Measurements from ENCODE around the gene RPH3AL. TPM values are rescaled to one million over a fixed set of nuclear protein-coding genes. Genes with fewer than 3 reads are reported as not detected.

The RPH3AL gene
- total RNA-seq, 1 experiment from 2014 or later = 24.9 TPM

- no peak overlapping the region for H3K4me3 ChIP-seq (ENCODE audit: low read length)
- H3K9ac ChIP-seq (ENCODE audit: low read length) = no peak overlapping the region
- ATAC-seq = no peak
- no peaks in the 10 kb centered on the region for H3K79me2 ChIP-seq (ENCODE audit: low read length)
- no peak overlapping the region for H3K27ac ChIP-seq (ENCODE audit: low read length)
- no peaks in the 10 kb centered on the region for H3K9me2 ChIP-seq (replicated peaks; ENCODE audit: low read length)
- H3K9me3 ChIP-seq (ENCODE audit: low read length) = no peaks in the 10 kb centered on the region
- no peaks in the 10 kb centered on the region for H3F3A ChIP-seq (ENCODE audit: low read length, unreplicated experiment)
- intact Hi-C loops (cut with micrococcal nuclease) = no loop called here
- H2AFZ ChIP-seq (ENCODE audit: low read length) = no peak overlapping the region
- H3K4me1 ChIP-seq (ENCODE audit: insufficient read depth, low read length) = no peaks in the 10 kb centered on the region
- POLR2A ChIA-PET (ENCODE audit: unreplicated experiment) = no interaction called here
- no peaks in the 10 kb centered on the region for H3K36me3 ChIP-seq (ENCODE audit: low read depth, low read length)
- CTCF ChIA-PET = no interaction called here
- TF ChIP-seq EZH2phosphoT487 (IDR thresholded peaks at IDR 0.05; ENCODE audit: borderline replicate concordance, low read length) = no peak
- TF ChIP-seq EZH2 (IDR thresholded peaks at IDR 0.05; ENCODE audit: low read length, unreplicated experiment) = no peak
- H3K4me2 ChIP-seq (ENCODE audit: low read length) = no peak overlapping the region
- BruUV-seq (replicated peaks) = no TSS peak
- no peak for DNase-seq
- no peaks in the 10 kb centered on the region for H4K20me1 ChIP-seq (ENCODE audit: low read length)
- no peaks in the 10 kb centered on the region for H3K27me3 ChIP-seq (ENCODE audit: low read length)
Measured at GRCh38 chr17:248337-249235, 104.0 kb downstream of the RPH3AL start.

GRCh38 chr17:247767-248166 is 104.8 kb downstream of the RPH3AL start:
- DNase-seq (no peak), ATAC-seq (no peak)
- intact Hi-C loops (cut with micrococcal nuclease) = no loop called here
- Histone ChIP-seq H4K20me1 (ENCODE audit: low read length) (no peaks in the 10 kb centered on the region), H3K36me3 (ENCODE audit: low read depth, low read length) (no peaks in the 10 kb centered on the region), H3K4me1 (ENCODE audit: insufficient read depth, low read length) (no peaks in the 10 kb centered on the region), H2AFZ (ENCODE audit: low read length) (no peak overlapping the region), H3F3A (ENCODE audit: low read length, unreplicated experiment) (no peaks in the 10 kb centered on the region), H3K4me2 (ENCODE audit: low read length) (no peak overlapping the region), H3K4me3 (ENCODE audit: low read length) (no peak overlapping the region), H3K9me2 (replicated peaks; ENCODE audit: low read length) (no peaks in the 10 kb centered on the region), H3K9me3 (ENCODE audit: low read length) (no peaks in the 10 kb centered on the region), H3K79me2 (ENCODE audit: low read length) (no peaks in the 10 kb centered on the region), H3K27ac (ENCODE audit: low read length) (no peak overlapping the region), H3K27me3 (ENCODE audit: low read length) (no peaks in the 10 kb centered on the region), H3K9ac (ENCODE audit: low read length) (no peak overlapping the region)
- ChIA-PET CTCF (no interaction called here), POLR2A (ENCODE audit: unreplicated experiment) (no interaction called here)
- no TSS peak for BruUV-seq (replicated peaks)
- TF ChIP-seq EZH2phosphoT487 (IDR thresholded peaks at IDR 0.05; ENCODE audit: borderline replicate concordance, low read length) (no peak), EZH2 (IDR thresholded peaks at IDR 0.05; ENCODE audit: low read length, unreplicated experiment) (no peak)
- TF ChIP-seq, protein P1, sequence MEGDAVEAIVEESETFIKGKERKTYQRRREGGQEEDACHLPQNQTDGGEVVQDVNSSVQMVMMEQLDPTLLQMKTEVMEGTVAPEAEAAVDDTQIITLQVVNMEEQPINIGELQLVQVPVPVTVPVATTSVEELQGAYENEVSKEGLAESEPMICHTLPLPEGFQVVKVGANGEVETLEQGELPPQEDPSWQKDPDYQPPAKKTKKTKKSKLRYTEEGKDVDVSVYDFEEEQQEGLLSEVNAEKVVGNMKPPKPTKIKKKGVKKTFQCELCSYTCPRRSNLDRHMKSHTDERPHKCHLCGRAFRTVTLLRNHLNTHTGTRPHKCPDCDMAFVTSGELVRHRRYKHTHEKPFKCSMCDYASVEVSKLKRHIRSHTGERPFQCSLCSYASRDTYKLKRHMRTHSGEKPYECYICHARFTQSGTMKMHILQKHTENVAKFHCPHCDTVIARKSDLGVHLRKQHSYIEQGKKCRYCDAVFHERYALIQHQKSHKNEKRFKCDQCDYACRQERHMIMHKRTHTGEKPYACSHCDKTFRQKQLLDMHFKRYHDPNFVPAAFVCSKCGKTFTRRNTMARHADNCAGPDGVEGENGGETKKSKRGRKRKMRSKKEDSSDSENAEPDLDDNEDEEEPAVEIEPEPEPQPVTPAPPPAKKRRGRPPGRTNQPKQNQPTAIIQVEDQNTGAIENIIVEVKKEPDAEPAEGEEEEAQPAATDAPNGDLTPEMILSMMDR (conservative IDR thresholded peaks at IDR 0.05; ENCODE audit: low read depth, low read length) = no peak

DNA sequence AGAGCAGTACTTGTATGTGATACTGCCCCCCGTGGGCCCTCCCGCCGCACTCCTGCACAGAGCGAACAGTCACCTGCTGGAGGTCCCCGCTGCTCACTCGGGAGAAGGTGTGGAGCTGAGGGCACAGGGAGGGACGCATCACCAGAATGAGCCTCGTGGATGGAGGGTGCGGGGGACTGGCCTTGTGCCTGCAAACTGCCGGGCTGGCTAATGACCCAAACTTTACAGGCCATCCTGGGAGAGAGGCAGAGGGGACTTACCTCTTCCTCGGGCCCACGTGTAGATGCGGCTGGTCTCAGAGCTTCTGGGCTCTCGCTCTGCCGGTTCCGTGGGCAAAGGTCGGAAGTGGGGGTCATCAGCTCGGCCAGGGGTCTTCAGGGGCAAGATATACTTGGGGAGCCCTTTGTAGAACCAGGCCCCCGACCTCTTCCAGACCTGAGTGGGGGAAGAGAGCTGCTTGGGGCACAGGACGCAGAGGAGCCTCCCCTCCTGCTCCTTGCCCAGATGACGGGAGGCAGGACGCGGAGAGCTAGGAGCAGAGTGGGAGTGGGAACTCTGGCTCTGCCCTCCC is 105.7 kb downstream of the RPH3AL start:
- DNase-seq (no peak), ATAC-seq (no peak)
- POLR2A ChIA-PET (ENCODE audit: unreplicated experiment) = no interaction called here
- no peak overlapping the region for H3K27ac ChIP-seq (ENCODE audit: low read length)
- no peak overlapping the region for H3K4me2 ChIP-seq (ENCODE audit: low read length)
- no peaks in the 10 kb centered on the region for H3K27me3 ChIP-seq (ENCODE audit: low read length)
- no peak for TF ChIP-seq EZH2phosphoT487 (IDR thresholded peaks at IDR 0.05; ENCODE audit: borderline replicate concordance, low read length)
- H3K4me3 ChIP-seq (ENCODE audit: low read length) = no peak overlapping the region
- H3K79me2 ChIP-seq (ENCODE audit: low read length) = no peaks in the 10 kb centered on the region
- no TSS peak for BruUV-seq (replicated peaks)
- no peaks in the 10 kb centered on the region for H3K9me2 ChIP-seq (replicated peaks; ENCODE audit: low read length)
- no peaks in the 10 kb centered on the region for H3F3A ChIP-seq (ENCODE audit: low read length, unreplicated experiment)
- H3K4me1 ChIP-seq (ENCODE audit: insufficient read depth, low read length) = no peaks in the 10 kb centered on the region
- no peaks in the 10 kb centered on the region for H3K36me3 ChIP-seq (ENCODE audit: low read depth, low read length)
- H3K9ac ChIP-seq (ENCODE audit: low read length) = no peak overlapping the region
- CTCF ChIA-PET = no interaction called here
- H3K9me3 ChIP-seq (ENCODE audit: low read length) = no peaks in the 10 kb centered on the region
- H4K20me1 ChIP-seq (ENCODE audit: low read length) = no peaks in the 10 kb centered on the region
- intact Hi-C loops (cut with micrococcal nuclease) = no loop called here
- no peak overlapping the region for H2AFZ ChIP-seq (ENCODE audit: low read length)

Measured in PC-3 (cell line).